HEK293T (cell line): Measurements from ENCODE around the gene EGLN3.

Experiments
- BHLHE40 ChIP-seq: fragments of 450-650 bp; IDR thresholded peaks from 2 replicates; pipeline ENCODE4 v1.6.1; 2016; ENCODE audit warnings: mild to moderate bottlenecking, moderate library complexity, borderline replicate concordance
- ELF4 ChIP-seq: fragments of 450-650 bp; IDR thresholded peaks from 2 replicates; pipeline ENCODE4 v1.6.1; 2017; ENCODE audit warnings: antibody characterized with exemption
- FOXA1 ChIP-seq: fragments of 450-650 bp; IDR thresholded peaks from 2 replicates; pipeline ENCODE4 v1.6.1; 2016; ENCODE audit warnings: mild to moderate bottlenecking
- SP1 ChIP-seq: fragments of 450-650 bp; IDR thresholded peaks from 2 replicates; pipeline ENCODE4 v1.6.1; 2017
- ZNF384 ChIP-seq: fragments of 450-650 bp; IDR thresholded peaks from 2 replicates; pipeline ENCODE4 v1.6.1; 2016

- TF ChIP-seq SP1, result no peak
- no peak for TF ChIP-seq ELF4
- no peak for TF ChIP-seq ZNF384
- no peak for TF ChIP-seq FOXA1
- TF ChIP-seq BHLHE40, result no peak
Measured at GRCh38 chr14:33933386-33933933, 17.4 kb downstream of the EGLN3 start.
